UCSD-AML1 (cell line): Measurements from ENCODE around the gene PELI1.
"Not testable (repeated sequence)": the region's sequence is repeated elsewhere in the genome, so short reads cannot be mapped to it uniquely, and the experiment has no call there.

Experiments
- DNase-seq: peaks from one replicate; lab custom pipeline; 2025; ENCODE audit not compliant: unreplicated experiment; lab: John Stamatoyannopoulos, UW

Gene PELI1

DNA sequence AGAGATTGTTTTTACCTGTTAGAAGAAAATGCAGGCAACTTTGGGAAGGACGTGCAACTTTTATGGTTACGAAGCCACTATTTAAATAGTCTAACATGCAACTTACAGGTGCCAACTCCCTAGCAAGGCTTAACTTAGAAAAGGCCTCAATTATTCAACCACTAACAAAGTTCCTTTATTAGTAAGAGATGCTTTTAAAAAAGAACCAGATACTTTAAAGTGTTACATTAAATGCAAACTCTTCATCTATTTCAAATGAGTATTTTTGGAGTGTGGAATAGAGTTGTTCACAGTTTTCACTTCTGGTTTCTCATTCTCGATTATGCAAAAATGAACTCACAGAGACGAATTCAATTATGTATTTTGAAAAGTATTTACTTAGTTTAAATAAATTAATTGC lies 51.7 kb downstream of the PELI1 start:
- DNase-seq = no peak

DNA sequence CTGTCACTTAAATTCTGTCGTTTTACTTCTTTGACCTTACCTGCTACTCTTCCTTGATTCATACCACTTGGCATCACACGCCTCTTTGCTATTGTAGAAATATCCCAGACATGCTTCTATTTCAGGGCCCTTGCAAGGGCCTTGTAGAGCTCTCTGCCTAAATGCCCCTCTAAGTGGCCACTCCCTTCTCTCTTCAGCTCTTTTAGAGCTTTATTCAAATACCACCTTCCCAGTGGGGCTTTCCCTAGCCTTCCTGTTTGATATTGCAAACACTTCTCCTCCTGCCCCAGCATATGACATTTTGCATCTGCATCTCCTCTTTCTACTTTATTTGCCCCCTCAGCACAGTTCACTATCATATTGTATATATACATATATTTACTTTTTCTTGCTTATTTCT lies 54.0 kb downstream of the PELI1 start:
- DNase-seq = no peak

DNA sequence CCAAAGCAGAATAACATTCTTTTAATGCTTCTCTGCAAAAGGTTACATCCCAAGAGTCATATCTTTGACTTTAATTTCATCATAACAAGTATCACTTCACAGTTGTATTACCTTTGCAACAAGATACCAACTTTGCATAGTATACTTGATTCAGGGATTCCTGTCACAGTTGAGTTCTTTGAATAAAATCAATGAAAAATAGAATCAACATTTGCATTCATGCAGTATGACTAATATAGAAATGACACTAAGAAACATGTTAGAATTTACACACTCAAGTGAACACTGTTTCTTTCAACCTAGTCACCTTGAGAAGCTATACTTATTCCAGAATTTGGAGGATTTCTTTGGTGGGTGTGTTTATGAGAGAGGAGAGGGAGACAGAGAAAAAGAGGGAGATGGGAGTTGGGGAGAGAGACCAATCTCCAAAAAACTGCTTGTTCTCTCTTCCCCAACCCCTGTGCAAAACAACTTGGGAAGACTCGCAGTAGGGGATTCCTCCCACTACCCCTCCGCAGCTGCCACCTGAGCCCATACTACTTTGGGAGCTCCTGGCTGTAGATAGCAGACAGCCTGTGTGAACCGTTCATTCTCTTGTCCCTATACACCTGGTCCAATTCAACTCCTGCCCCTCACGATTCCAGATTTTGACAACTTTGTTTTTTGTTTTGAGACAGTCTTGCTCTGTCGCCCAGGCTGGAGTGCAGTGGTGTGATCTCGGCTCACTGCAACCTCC lies 57.7 kb downstream of the PELI1 start:
- DNase-seq = no peak

DNA sequence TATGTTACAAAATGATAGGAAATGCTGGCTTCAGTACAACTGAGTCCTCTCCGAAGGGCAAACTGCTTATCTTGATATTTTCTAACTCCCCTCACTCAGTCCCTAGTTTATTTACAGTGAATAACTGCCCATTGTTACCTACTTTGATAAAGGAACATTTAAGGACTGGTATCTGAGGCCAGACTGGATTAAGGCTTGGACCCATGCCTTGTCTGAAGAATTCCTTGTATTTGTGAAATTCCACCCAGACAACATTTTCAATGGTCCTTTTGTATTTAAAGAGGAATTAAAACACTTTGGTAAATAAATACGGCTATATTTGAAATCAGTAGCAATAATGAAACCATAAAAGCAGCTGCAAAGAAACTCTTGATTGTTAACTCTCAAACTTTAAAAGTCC lies 58.3 kb downstream of the PELI1 start:
- no peak for DNase-seq

DNA sequence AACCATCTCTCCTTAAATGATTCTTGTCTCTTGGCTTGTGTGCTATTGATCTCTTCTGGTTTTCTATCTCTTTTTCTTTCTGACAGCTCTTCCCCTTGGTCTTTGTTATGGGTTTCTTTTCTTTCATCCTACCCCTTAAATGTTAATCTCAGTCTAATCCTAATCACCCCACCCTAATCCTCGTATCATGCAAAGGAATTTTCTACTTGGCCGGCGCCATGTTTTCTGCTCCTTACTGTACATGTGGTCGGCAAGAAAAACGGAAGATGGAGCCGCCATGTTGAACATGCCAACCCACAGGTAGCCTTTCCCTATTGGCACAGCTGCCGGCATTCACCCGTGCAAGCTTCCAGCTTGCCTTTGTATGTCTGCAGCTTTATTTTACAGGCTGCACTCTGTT lies 63.2 kb downstream of the PELI1 start:
- DNase-seq = no peak

DNA sequence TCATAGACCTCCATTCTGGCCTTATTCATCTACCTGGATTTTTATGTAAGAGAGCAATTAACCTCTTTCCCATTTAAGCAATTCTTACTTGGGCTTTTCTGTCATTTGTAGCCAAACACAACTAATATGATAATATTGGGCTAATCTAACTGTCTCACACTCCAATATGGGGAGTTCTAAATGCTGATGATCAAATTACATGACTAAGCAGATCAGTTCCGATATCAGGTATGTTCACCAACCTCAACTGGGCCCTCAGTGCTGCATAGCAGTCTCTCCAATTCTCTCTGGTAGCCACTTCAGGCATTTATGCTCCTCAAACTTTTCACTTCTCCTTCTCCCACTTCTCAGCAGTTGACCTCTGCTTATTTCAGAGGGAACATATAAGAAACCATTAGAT lies 64.0 kb downstream of the PELI1 start:
- DNase-seq = no peak

DNA sequence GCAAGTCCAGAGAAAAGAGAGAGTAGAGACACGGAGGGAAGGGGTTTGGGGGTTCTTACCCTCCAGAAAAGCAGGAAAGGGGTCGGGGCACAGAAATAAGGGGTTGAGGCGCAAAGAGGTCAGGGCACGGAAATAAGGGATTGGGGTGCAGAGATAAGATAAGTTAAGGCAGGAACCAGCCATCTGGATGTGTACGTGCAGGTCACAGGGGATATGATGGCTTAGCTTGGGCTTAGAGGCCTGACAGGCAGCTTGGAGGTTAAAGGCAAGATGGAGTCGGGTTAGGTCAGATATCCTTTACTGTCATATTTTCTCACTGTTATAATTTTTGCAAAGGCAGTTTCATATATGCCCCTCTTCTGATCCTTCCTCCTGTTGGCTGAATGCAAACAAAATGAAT lies 64.5 kb downstream of the PELI1 start:
- DNase-seq = not testable (repeated sequence)

DNA sequence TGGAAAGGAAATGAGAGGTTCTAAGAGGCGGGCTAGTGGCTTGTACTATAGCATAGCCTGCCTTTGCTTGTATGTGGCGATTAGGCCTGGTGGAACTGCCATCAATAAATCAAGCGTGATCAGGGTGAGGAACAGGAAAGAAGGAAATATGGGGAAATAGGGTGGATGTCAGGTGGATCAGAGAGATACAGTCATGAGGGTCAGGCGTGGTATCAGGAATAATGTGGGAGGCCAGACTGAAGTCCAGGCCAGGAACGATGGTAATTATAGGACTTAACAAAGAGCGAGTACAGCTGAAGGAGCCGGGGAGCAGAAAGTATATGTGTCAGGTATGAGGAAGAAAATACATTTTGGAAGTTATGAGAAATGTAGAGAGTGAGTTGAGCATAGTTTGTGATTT lies 67.4 kb downstream of the PELI1 start:
- not testable (repeated sequence) for DNase-seq

DNA sequence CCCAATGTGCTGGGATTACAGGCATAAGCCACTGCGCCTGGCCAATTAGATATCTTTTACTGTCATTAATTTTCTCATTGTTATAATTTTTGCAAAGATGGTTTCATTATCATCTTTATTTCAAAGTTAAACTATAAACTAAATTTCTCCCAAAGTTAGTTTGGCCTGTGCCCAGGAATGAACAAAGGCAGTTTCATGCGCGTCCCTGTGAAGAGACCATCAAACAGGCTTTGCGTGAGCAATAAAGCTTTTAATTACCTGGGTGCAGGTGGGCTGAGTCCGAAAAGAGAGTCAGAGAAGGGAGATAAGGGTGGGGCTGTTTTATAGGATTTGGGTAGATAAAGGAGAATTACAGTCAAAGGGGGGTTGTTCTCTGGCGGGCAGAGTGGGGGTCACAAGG lies 69.6 kb downstream of the PELI1 start:
- DNase-seq = not testable (repeated sequence)

DNA sequence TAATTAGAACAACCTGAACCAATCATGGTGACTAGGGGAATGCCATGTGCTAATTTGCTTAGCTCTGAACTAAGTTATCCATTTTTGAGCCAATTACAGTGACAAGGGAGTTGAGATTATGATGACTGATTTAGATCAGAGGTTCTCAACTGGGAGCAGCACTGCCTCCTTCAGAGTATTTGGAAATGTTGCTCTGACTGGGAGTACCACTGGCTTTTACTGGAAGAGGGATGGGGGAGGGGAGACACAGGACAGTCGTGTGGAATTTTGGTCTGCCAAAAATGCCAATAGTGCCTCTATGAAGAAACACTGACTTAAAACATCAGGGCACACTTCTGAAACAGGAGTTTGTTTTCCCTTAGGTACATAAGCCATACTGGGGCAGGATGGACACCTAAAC lies 76.9 kb downstream of the PELI1 start:
- no peak for DNase-seq

DNA sequence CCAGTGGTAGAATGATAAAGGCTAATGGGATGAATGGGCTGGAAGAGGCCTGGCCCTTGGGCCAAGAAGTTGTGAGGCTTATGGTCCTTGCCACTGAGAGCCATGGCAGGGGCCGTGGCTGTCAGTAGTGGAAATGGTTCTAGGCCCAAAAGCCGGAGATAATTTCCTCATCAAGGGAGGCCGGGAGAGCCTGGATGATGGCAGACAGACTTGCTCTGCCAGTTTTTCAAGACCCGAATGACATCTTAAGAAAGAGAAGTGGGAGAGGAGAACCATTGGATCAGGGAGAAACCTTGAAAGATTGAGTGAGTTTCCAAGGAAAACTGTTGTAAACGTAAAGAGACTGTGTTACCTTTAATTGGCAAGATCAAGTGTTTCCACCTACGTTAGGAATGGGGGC lies 78.7 kb downstream of the PELI1 start:
- no peak for DNase-seq

DNA sequence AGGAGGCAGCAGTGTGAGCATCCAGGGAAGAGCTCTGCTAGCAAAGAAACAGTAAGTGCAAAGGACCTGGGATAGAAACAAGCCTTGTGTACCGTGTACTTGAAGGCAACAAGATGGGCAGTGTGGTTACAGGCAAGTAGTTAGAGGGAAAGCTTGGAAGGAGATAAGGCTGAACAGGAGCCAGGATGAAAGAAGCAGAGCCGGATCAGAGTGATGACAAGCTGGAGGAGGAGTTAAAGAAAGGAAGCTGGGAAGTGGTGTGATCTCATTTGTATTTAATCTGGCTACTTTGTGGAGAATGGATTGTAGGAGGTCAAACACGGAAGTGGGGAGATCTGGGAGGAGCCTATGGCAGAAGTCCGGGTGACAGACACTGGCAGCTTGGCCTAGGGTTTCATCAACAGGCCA lies 80.3 kb downstream of the PELI1 start:
- DNase-seq = no peak

DNA sequence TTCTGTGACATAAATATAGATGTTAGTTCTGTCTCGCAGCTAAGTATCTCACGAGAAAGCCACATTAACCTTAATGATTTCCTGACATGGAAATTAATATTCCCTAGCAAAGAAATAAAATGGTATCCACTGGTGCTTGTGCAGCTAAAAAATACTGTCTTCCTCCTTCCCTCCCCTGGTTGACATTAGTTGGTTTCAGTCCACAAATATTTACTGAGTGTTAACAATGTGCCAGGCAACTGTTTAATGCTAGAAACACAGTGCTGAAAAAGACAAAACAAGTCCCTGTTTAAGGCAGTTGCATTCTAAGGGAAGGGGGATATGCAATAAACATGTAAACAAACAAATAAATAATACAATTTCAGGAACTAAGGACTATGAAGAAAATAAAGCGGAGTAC lies 80.8 kb downstream of the PELI1 start:
- DNase-seq = no peak

DNA sequence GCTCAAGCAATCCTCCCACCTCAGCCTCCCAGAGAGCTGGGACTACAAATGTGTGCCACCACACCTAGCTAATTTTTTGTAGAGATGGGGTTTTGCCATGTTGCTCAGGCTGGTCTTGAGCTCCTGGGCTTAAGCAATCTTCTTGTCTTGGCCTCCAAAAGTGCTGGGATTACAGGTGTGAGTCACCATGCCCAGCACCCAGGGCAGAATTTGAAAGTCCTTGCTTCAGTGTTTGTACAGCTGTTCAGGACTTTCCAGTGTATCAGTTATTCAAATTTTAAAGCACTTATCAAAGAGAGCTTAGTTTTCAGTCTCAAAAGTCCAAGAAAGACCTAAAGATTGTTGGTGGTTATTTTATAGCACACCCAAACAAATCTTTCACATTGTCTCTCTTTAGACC lies 81.4 kb downstream of the PELI1 start:
- DNase-seq = no peak

DNA sequence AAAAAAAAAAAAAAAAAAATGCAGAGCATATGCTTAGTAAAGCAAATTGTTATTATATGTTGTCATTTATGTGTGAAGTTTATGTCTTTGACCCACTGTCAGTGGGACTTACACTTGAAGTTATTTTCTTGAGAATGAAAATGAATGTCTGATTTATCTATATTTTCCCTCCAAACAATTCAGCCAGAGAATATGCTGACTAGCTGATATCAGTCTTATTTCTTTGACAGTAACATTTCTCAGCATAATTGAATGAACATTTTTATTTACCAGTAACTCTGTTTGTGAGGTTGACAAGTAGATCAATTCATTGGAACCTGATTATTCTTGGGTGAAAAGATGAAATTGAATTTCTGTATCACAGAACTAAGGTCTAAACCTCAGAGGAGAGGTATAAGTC lies 85.0 kb downstream of the PELI1 start:
- no peak for DNase-seq

DNA sequence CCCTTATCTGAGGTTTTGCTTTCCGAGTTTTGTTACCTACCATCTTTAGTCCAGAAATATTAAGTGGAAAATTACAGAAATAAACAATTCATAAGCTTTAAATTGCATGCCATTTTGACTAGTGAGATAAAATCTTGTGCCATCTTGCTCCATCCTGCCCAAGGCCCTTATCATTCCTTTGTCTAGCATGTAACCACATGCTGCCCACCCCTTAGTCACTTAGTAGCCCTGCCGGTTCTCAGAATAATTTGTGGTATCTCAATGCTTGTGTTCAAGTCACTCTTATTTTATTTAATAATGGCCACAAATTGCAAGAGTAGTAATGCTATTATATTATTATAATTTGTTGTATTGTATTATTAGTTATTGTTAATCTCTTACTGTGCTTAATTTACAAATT lies 88.2 kb downstream of the PELI1 start:
- DNase-seq = no peak

DNA sequence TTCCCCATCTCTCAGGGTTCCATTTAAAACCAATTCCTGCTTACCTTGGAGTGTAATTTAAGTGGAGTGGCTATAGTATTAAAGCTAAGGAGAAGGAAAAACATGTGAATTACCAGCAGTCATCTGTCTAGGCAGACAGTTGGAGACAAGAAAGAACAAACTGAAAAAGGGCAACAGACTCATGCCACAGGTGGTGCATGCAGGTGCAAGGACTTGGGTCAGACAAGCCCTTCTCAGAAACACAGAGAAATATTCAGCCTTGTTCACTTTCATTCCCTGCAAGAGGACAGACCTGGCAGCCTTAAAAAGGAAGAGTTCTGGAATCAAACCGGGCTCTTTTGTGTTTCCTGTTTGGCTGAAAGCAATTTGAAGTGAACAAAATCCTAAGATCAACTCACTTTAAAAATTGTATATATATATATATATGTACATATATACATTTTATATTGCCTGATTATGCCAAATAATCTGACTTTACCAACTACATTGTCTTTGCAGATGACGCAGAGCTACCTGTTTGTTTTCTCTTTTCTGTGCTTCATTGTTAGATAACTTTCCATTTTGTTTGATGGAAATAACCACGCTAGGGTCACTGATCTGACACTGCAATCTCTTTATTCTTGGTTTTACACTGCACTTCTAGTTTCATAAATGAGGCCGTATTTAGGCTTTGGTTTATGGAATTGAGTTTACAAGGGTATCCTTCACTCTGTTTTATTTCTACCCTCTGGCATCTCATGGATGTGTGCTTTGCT lies 89.9 kb downstream of the PELI1 start:
- DNase-seq = no peak

DNA sequence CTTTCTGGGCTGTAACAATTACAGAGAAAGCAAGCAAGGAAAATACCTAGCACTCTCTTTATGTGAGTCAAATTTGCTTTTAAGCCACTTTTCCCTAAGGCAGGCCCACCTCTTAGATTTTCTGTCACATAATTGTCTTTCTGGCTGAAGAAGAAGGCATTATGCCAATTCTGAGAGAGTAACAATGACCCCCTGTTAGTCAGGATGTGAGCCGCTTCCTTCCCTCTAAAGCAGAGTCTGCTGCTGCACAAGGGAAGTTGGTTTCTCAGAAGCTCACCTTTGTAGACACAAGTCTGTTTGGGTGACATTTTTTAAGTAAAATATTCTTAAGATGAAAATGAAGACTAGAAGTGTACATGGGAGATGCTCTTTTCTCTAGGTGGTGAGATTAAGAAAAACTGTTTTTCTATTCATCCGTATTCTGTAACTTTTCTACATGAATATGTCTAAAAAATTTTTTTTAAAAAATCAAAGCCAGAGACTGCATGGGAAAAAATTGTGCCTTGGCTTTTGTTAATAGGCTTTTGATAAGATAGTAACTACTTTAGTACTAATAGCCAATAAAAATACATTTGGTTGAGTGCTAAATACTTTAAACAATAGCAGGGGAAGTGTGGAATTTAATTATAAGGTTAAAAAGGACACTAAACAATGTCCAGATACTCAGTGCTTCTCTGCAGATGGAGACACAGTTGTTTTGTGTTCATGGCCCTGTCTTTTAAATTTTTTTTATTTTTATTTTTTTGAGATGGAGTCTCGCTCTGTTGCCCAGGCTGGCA lies 91.6 kb downstream of the PELI1 start:
- DNase-seq = no peak

DNA sequence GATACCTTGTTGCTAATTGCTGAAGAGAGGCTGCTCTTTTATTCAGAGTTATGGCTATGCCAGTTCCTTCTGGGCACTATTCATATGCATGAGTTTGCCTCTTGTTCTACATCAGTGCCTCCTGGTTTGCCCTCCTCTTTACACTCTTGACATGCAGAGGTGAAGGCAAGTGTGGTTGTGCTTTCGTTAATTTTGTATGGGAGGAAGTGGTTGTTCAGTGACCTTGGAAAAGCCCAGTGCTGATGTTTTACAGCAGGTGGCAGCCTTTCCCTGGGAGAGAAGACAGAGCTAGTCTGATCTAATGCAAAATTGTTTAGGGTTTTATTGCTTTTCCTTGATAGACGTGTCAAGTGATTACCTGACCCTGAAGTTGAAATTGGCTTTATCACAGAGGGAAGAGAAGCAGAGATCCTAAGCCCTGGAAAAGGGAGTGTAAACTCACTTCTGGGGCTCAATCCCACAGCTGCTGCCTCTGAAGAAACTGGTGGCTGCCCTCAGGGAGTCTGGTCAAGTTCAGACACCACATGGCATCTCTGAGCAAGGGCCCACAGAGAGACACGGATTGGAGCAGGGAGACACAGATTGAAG lies 94.5 kb downstream of the PELI1 start:
- peak; percentile 47 for DNase-seq

DNA sequence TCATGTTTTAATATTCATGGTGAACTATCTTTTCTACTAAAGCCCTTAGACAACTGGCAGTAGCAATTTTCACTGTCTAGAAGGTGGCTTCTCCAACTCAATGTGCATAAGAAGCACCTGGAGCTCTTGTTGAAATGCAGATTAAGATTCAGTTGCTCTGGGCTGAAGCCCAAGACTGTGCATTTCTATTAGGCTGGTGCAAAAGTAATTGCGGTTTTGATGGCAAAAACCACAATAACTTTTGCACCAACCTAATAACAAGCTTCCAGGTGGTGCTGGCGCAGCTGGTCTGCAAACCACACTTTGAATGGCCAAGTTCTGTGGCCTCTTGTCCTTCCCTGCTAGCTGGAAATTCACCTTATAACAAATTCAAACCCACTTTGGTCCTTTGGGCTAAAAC lies 98.3 kb downstream of the PELI1 start:
- DNase-seq = no peak
